ENCODE results near the gene PRKCE.

- no peak for TF ChIP-seq CTCF (IDR thresholded peaks at IDR 0.05 in 2 of 3, conservative IDR thresholded peaks at IDR 0.05 in 1 of 3; ENCODE audit: borderline replicate concordance in 1 of 3, insufficient read depth in 1 of 3, low read depth in 2 of 3, low read length in 2 of 3)
- no peak for TF ChIP-seq MAX (IDR thresholded peaks at IDR 0.05)
- no peak for TF ChIP-seq ZNF274 (IDR thresholded peaks at IDR 0.05; ENCODE audit: low read depth, low read length)
- TF ChIP-seq POLR2A (IDR thresholded peaks at IDR 0.05; ENCODE audit: borderline replicate concordance, extremely low read depth, insufficient read depth, insufficient read length): no peak
- no peak for TF ChIP-seq REST (IDR thresholded peaks at IDR 0.05; ENCODE audit: low read depth)
- no peak for TF ChIP-seq ZBTB33 (IDR thresholded peaks at IDR 0.05; ENCODE audit: extremely low read depth, insufficient replicate concordance, low read length)
Measured at GRCh38 chr2:46095830-46096229, 444.4 kb downstream of the PRKCE start.
